Type B pancreatic cell (in vitro differentiated cells): ENCODE results near the gene CDYL2. TPM values are rescaled to one million over a fixed set of nuclear protein-coding genes. Genes with fewer than 3 reads are reported as not detected.
"Not testable (repeated sequence)": the region's sequence is repeated elsewhere in the genome, so short reads cannot be mapped to it uniquely, and the experiment has no call there.

Experiments used
- DNase-seq: peaks from one replicate; pipeline ENCODE4 v3.0.0; 2021; ENCODE audit warnings: mixed read lengths; ENCODE audit not compliant: unreplicated experiment; ENCODE audit errors: extremely low spot score
- H3K27ac Mint-ChIP-seq: 2 replicates; pipeline ENCODE4 v1.8.0; 2021; ENCODE audit warnings: mild to moderate bottlenecking, mixed read lengths
- H3K27me3 Mint-ChIP-seq: 2 replicates; pipeline ENCODE4 v1.8.0; 2021; ENCODE audit warnings: mixed read lengths
- H3K36me3 Mint-ChIP-seq: 2 replicates; pipeline ENCODE4 v1.8.0; 2021; ENCODE audit warnings: mixed read lengths
- H3K4me1 Mint-ChIP-seq: one replicate; pipeline ENCODE4 v1.8.0; 2021; ENCODE audit warnings: mixed read lengths; ENCODE audit not compliant: unreplicated experiment
- H3K4me3 Mint-ChIP-seq: 2 replicates; pipeline ENCODE4 v1.8.0; 2021; ENCODE audit warnings: mild to moderate bottlenecking, mixed read lengths
- H3K9me3 Mint-ChIP-seq: 2 replicates; pipeline ENCODE4 v1.8.0; 2021; ENCODE audit warnings: mixed read lengths
- CTCF ChIP-seq: fragments of 200-600 bp; sonication (generic); conservative IDR thresholded peaks from 2 replicates; pipeline ENCODE4 v1.5.0; 2021; ENCODE audit warnings: antibody characterized with exemption, mild to moderate bottlenecking
- total RNA-seq: library from RNA; stranded (reverse); gene quantifications from 2 replicates; pipeline ENCODE4 v1.2.1, GENCODE V29; 2021; ENCODE audit warnings: low replicate concordance

CDYL2 gene
- total RNA-seq, 1 donor from 2014 or later: 8.2 TPM

GRCh38 chr16:80788027-80788426 lies 16.4 kb downstream of the CDYL2 start:
- no peak overlapping the region for H3K27ac Mint-ChIP-seq
- no peak for DNase-seq
- TF ChIP-seq CTCF: no peak
- no peaks in the 10 kb centered on the region for H3K9me3 Mint-ChIP-seq
- H3K4me1 Mint-ChIP-seq: no peaks in the 10 kb centered on the region
- H3K27me3 Mint-ChIP-seq: peaks cover 6% of the 10 kb centered on the region
- no peak overlapping the region for H3K4me3 Mint-ChIP-seq
- H3K36me3 Mint-ChIP-seq: no peaks in the 10 kb centered on the region

GRCh38 chr16:80786561-80786960 lies 17.8 kb downstream of the CDYL2 start:
- not testable (repeated sequence) for H3K4me3 Mint-ChIP-seq, H3K4me1 Mint-ChIP-seq, H3K27me3 Mint-ChIP-seq, H3K27ac Mint-ChIP-seq, H3K9me3 Mint-ChIP-seq, DNase-seq, H3K36me3 Mint-ChIP-seq

GRCh38 chr16:80784951-80785350 lies 19.4 kb downstream of the CDYL2 start:
- no peaks in the 10 kb centered on the region for H3K36me3 Mint-ChIP-seq

GRCh38 chr16:80778703-80779102 lies 25.7 kb downstream of the CDYL2 start:
- H3K27ac Mint-ChIP-seq: no peak overlapping the region
- TF ChIP-seq CTCF: no peak
- no peaks in the 10 kb centered on the region for H3K27me3 Mint-ChIP-seq
- DNase-seq: no peak
- no peaks in the 10 kb centered on the region for H3K9me3 Mint-ChIP-seq
- H3K4me3 Mint-ChIP-seq: no peak overlapping the region
- H3K4me1 Mint-ChIP-seq: no peaks in the 10 kb centered on the region
- H3K36me3 Mint-ChIP-seq: no peaks in the 10 kb centered on the region

More at GRCh38 chr16:80784951-80785350, 19.4 kb downstream of the CDYL2 start:
- TF ChIP-seq CTCF: no peak
- Mint-ChIP-seq H3K27ac (no peak overlapping the region), H3K4me3 (no peak overlapping the region), H3K9me3 (no peaks in the 10 kb centered on the region), H3K4me1 (no peaks in the 10 kb centered on the region), H3K27me3 (no peaks in the 10 kb centered on the region)
- DNase-seq: no peak

GRCh38 chr16:80776856-80777255 lies 27.5 kb downstream of the CDYL2 start:
- no peak overlapping the region for H3K27ac Mint-ChIP-seq
- H3K9me3 Mint-ChIP-seq: no peaks in the 10 kb centered on the region
- H3K36me3 Mint-ChIP-seq: no peaks in the 10 kb centered on the region
- H3K4me1 Mint-ChIP-seq: no peaks in the 10 kb centered on the region
- H3K4me3 Mint-ChIP-seq: no peak overlapping the region
- DNase-seq: no peak
- H3K27me3 Mint-ChIP-seq: no peaks in the 10 kb centered on the region
- no peak for TF ChIP-seq CTCF

GRCh38 chr16:80775450-80775849 lies 28.9 kb downstream of the CDYL2 start:
- no peaks in the 10 kb centered on the region for H3K36me3 Mint-ChIP-seq
- no peaks in the 10 kb centered on the region for H3K27me3 Mint-ChIP-seq
- no peak overlapping the region for H3K27ac Mint-ChIP-seq
- no peak for DNase-seq
- no peak for TF ChIP-seq CTCF
- no peak overlapping the region for H3K4me3 Mint-ChIP-seq
- no peaks in the 10 kb centered on the region for H3K4me1 Mint-ChIP-seq
- H3K9me3 Mint-ChIP-seq: no peaks in the 10 kb centered on the region
